HG03378 (cell line): Measurements from ENCODE around the gene RALGAPB.

Source experiments
- ATAC-seq: cut with Tn5 transposase; IDR thresholded peaks from one replicate; pipeline ENCODE4 v1.9.1; 2021; ENCODE audit warnings: mild to moderate bottlenecking, moderate library complexity; ENCODE audit not compliant: unreplicated experiment

The RALGAPB gene

DNA sequence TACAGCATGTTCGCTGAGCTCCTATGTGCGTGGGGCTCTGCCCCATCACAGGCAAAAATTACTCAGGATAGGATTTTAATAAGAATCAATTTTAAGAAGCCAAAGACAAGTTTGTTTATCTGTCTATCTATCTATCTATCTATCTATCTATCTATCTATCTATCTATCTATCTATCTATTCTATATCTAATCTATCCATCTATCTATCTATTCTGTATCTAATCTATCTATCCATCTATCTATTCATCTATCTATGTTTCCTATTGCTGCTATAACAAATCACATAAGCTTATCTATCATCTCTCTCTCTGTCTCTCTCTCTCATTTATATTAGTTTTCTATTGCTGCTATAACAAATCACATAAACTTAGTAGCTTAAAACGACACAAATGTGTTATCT, 130.6 kb downstream of the RALGAPB start:
- no peak for ATAC-seq

DNA sequence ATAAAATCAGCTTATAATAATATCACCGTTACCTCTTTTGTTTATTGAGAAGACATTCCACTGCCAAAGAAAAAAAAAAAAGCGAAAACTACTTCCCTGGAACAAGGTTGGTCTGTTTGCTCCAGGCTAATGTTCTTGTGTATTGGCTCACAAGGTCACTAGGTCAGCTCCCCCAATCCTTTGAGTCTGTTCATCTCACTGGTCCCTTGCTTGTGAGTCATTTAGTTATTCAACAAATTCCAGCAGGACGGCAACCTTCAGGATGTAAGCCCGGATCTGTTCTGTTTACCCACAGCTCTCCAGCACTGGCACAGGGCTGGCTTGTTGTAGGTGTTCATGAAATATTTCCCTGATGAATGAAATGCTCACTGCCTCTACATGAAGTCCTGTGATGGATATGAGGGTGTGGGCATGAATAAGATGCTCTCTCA, 132.2 kb downstream of the RALGAPB start:
- ATAC-seq, result no peak

DNA sequence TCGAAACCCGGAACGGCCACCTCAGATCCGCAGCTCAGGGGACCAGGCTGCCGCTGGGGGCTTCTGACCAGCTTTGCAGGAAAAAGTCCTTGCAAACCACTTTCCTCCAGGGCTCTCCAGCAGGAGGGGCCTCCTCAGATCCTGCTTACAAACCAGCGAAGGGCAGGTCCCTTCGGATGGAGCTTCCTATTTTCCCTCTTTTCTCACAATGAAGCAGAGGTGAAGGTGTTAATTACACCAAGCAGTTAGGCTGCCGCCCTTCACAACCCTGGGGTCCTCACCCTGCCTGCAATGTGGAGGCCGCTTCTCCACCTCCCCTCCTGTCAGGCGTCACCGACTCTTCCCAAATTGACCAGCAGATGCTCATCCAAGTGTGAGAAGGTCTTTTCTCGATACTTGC, 134.7 kb downstream of the RALGAPB start:
- ATAC-seq, result no peak

DNA sequence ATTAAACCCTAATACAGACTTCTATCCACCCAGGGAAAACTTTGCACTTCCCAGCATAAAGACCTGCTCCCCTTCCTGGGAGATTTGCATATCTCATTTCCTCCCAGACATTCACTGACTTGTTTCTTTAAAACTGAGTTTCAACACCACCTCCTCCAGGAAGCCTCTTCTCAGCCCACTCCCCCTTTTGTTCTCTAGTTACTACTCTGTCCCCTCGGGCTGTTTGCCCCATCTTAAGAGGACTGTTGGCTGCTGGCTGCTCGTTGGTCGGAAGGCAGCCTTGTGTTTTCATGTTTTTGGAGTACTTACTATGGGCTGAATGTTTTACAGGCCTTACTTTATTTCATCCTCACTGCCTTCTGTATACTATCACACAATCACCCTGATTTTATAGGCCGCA, 135.5 kb downstream of the RALGAPB start:
- no peak for ATAC-seq

DNA sequence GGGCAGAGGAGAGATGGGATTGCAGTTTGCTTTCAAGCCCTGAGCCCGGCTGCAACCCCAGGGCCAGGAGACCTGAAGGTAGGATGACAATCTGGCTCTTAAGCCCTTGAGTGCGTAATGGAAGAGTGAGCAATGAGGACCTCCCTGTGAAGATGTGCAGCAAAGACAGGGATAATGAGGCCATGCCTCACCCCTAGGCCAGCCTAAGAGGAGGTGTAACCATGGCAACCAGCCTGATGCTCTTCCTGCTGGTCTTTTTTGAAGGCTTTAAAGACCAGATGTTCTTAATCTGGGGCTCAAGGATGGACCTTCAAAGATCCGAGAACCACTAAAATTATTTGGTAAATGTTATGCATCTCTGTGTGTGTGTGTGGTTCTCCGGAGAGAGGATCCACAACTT, 137.2 kb downstream of the RALGAPB start:
- ATAC-seq, result no peak

DNA sequence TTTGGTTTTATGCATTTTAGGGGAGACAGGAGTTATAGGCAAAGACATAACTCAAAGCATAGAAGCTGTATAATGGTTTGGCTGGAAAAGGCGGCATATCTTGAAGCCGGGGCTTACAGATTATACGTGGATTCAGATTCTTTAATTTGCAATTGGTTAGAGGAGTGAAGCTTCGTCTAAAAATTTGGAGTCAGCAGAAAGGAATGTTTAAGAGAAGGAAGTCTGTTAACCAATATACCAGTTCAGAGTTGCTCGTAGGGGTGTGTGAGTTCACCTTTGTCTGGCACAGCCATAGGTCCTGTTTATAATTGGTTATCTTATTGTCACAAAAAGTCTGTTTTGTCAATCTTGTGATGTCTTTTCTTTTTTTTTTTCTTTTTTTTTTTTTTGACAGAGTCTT, 137.9 kb downstream of the RALGAPB start:
- ATAC-seq, result no peak

DNA sequence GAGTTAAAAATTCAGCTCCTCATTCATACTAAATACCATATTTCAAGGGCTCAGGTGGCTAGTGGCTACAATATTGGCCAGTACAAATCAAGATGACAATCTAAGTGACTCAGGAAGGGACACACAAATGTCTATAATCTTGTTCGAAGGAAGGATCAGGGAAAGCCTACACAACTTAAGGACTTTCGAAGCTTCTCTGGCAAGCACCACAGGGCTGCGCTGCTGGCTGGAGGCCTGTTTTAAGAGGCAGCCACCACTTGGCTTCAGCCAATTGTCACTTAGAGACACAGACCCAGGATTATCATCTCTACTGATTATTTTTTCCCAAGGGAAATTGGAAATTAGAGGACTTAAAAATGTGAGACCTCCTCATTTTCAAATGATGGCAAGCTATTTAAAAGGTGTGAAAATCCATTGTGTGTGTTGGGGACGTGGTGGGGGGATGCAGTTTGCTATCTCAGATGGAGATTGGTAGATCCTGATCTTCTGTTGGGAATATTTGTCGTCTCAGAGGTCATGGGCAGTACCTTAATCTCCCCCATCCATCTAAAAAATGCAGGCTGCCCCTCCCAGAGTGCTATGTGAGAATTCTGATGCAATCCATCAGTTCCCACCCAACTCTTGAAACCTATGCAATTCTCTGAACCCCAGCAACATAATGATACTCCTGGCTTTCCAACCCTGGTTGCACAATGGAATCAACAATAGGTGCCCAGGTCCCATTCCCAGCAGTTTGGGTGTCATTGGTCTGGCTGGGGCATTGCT, 140.3 kb downstream of the RALGAPB start:
- no peak for ATAC-seq

DNA sequence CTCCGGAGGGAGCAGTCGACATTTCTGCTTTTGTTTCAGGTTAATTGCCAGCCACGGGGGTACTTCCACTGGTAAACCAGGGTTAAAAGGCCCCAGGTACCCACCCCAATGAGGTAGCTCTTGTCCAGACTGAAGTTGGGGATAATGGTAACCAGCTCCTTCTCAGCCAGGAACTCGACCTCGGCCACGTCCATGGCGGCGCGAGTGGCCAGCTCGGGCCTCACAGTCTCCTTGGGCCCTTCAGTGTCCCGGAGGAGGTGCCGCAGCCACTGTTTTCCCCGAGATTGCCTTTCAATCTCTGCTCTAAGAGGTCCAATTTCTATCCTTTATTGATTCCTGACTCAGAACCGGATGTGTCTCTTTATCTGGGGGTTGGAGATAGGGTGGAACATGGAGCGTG, 142.6 kb downstream of the RALGAPB start:
- no peak for ATAC-seq

DNA sequence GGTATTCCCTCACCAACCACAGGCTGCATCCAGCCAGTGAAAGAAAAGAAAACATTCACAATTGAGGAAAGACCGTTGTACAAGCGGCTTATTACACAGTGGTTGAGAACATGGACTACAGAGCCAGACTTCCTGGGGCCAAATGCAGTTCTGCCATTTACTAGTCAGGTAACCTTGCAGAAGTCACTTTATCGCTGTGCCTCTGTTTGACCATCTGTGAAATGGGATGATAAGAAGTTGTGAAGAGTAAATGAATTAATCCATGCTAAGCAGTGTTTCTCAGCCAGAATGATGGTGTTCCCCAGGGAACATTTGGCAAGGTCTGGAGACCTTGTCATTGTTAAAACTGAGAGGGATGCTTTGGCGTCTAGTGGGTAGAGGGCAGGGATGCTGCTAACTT, 143.8 kb downstream of the RALGAPB start:
- no peak for ATAC-seq

DNA sequence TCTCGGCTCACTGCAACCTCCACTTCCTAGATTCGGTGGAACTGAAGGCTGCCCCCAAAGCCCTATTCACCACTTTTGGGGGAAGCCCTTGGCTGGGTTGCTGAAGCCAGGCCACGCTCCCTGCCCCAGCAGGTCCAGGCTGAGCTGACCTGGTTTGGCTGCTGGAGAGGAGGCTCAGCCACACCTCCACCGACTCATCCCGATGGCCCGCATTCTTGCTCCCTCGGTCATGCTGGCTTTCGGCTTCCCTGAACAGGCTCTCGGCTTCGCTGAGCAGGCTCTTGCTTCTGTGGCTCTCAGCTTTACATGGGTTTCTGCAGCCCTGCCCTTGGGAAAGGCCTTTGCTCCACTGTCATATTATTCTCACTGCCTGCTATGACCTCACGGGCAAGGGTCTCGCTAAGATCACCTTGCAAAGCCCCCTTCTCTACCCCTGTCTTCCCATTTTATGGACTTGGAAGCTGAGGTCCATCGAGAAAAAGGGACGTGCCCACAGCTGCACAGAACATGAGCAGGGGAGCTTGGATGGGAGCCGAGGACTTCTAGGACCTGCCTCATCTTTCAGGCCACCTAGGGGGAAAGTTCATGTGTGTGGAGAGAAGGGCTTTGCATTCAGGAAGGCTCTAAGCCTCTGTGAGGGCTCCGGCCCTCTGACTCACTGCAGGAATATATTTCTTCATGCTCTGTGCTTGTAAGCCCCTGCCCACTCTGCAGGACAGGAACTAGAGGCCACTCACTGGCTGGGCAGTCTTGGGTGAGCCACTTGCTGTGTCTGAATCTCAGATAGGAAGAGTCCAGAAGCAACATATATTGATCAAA, 144.6 kb downstream of the RALGAPB start:
- ATAC-seq, result no peak

DNA sequence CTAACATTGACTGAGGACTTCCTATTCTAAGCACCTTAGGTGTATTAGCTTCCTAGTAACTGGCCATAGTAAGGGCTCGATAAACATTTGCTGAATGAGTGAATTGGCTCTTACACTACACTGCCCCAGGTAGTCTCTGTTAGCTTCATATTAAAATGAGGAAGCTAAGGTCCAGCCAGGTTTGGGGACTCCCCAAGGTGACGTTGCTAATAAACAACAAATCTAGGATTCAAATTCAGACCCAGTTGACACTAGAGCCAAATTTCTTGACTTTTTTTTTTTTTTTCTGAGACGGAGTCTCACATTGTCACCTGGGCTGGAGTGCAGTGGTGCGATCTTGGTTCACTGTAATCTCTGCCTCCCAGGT, 145.2 kb downstream of the RALGAPB start:
- ATAC-seq, result no peak

DNA sequence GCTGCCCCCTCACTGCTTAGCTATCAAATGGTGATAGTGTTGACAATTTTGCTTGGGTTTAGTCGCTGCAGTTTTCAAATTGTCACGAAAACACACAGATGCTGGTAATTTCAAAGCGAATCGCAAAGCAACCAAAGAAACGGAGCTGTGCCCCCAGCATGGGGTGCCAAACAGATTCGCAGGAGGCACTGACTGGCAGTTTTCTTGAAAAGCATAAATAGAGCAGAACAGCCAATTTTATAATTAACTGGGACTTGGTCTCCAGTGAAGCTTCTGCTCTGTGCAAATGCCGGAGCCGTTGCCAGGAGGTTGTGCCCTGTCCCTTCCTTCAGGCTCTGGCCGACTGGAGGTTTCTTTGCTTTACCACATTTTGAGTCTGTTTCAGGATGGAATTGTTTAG, 147.8 kb downstream of the RALGAPB start:
- ATAC-seq, result no peak

DNA sequence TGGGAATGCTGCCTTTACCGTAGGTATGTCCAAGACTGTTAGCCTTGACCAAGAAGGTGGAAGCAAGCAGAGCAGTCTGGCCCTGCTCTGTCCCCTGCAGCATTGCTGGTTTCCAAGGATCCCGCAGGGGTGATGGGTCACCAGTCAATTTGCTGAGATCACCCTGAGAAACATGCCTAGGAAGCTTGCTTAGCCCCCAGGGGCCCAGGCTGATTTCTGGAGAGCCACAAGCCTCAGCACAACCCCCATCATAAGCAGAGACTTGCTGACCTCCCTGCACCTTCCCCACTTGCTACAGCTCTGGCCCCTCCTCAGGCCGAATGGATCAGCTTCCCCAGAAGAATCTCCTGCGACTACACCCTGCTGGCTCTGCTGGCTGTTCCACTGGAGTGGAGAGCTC, 150.4 kb downstream of the RALGAPB start:
- ATAC-seq, result no peak

DNA sequence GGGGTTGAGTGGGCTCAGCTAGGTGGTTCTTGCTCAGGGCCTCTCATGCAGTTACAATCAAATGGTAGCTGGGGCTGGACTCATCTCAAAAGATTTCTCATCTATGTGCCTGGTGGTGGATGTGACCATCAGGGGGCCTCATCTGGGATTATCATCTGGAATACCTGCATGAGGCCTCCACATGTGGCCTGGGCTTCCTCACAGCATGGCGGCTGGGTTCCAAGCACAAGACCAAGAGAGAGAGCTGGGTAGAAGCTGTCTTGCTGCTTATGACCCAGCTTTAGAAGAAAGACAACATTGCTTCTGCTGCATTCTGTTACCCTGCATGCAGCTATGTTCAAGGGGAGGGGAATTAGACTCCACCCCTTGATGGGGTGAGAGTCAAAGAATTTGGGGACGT, 151.4 kb downstream of the RALGAPB start:
- ATAC-seq, result no peak

DNA sequence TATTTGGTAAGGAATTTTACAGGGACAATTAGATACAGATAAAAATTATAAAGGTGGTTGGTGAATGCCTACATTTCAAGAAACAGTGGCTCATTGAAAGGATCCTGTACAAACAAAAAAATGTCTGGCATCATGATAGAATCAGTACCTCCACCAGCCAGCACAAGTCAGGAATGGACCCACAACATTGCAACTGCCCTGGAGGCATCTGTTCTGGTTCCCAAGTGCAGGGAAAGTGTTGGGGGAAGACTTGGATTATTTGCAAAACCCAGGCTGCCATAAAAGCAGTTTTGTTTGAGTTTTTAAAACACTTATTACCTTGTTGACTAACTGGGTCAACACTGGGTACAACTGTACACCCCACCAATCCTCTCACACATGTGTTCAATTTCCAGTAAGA, 153.3 kb downstream of the RALGAPB start:
- ATAC-seq, result no peak

DNA sequence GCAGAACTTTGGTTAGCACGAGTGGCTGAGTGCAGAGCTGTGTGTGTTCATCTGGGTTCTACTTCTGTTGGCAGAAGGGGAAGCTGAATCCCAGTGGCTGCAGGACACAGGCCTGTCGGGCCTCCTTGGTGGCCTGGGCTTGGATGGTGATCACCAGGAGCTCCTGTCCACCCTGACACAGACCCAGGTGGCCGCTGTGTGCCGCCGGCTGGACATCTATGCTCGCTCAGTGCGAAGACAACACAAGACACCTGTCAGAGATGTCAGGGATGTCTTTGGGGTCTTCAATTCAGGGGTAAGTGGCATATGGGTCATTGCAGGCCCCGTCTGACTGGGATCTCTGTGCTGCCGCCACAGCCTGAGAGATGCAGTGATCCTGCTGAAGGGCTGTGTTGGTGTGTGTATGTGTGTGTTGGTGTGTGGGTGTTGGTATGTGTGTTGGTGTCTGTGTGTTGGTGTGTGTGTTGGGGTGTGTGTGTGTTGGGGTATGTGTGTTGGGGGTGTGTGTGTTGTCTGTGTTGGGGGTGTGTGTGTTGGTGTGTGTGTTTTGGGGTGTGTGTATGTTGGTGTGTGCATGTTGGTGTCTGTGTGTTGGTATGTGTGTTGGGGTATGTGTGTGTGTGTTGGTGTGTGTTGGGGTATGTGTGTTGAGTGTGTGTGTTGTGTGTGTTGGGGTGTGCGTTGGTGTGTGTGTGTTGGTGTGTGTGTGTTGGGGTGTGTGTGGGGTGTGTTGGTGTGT, 154.4 kb downstream of the RALGAPB start:
- no peak for ATAC-seq
